22Rv1 (cell line): Measurements from ENCODE around the gene CCDC106.

Experiments used
- H3K27ac ChIP-seq: fragments of 450-650 bp; 2 replicates; pipeline ENCODE4 v1.5.1; 2017
- CTCF ChIP-seq: fragments of 450-650 bp; IDR thresholded peaks from 2 replicates; pipeline ENCODE4 v1.5.1; 2017; ENCODE audit warnings: mild to moderate bottlenecking
- ZFX ChIP-seq: fragments of 450-650 bp; IDR thresholded peaks from 2 replicates; pipeline ENCODE4 v1.6.1; 2017; ENCODE audit warnings: antibody characterized with exemption, borderline replicate concordance

CCDC106 gene

GRCh38 chr19:55644191-55644833 lies 3.7 kb upstream of the CCDC106 start:
- no peak for TF ChIP-seq CTCF
- TF ChIP-seq ZFX, result no peak
- peak overlapping the region; percentile 97 for H3K27ac ChIP-seq

- H3K27ac ChIP-seq, result peak overlapping the region; percentile 97; the same call in 1 of the 2 replicates
- TF ChIP-seq ZFX (no peak), CTCF (no peak)
Observed at GRCh38 chr19:55644842-55645511, 3.0 kb upstream of the CCDC106 start.

GRCh38 chr19:55645512-55645881 lies 2.5 kb upstream of the CCDC106 start:
- TF ChIP-seq ZFX (no peak), CTCF (no peak)
- H3K27ac ChIP-seq, result peak overlapping the region; percentile 97; the same call in 1 of the 2 replicates

GRCh38 chr19:55646889-55647731 lies 902 bp upstream of the CCDC106 start:
- no peak for TF ChIP-seq ZFX
- no peak for TF ChIP-seq CTCF
- H3K27ac ChIP-seq, result peak overlapping the region; percentile 85

GRCh38 chr19:55648585-55649267 lies 714 bp downstream of the CCDC106 start:
- no peak for TF ChIP-seq CTCF
- TF ChIP-seq ZFX, result no peak
- peak overlapping the region; percentile 85 for H3K27ac ChIP-seq

GRCh38 chr19:55649268-55650125 lies 1.5 kb downstream of the CCDC106 start:
- TF ChIP-seq CTCF, result no peak
- TF ChIP-seq ZFX, result no peak
- peak overlapping the region; percentile 85 for H3K27ac ChIP-seq
